PC-9 (cell line): Measurements from ENCODE around the gene COL4A2. TPM values are rescaled to one million over a fixed set of nuclear protein-coding genes. Genes with fewer than 3 reads are reported as not detected.

ENCODE experiments used
- BruUV-seq: library from RNA; stranded (reverse); fragments of 400-500 nt; replicated peaks from 2 replicates; lab custom pipeline; 2021; lab: Mats Ljungman, UMichigan
- CTCF ChIA-PET: fragments of 300-600 bp; sonication (Branson Sonifier 250); formaldehyde crosslinking; loops from one replicate; lab custom pipeline; 2022; ENCODE audit warnings: antibody characterized with exemption; lab: Charles Lee
- POLR2A ChIA-PET: fragments of 300-600 bp; sonication (Branson Sonifier 250); formaldehyde crosslinking; loops from one replicate; lab custom pipeline; 2022; ENCODE audit warnings: antibody characterized with exemption; ENCODE audit not compliant: unreplicated experiment; lab: Charles Lee
- DNase-seq, 2 experiments: peaks; one replicate each; pipeline versions ENCODE4 v3.0.0 to v3.0.0-alpha.2; 2015 to 2022; ENCODE audit warnings: mixed read lengths in 1 of 2
- H2AFZ ChIP-seq: fragments of 200-600 bp; sonication (generic); 2 replicates; pipeline ENCODE4 v1.8.1; 2017; ENCODE audit warnings: antibody characterized with exemption
- H3F3A ChIP-seq: fragments of 200-600 bp; sonication (generic); 2 replicates; pipeline ENCODE4 v1.8.1; 2017; ENCODE audit warnings: antibody characterized with exemption, mild to moderate bottlenecking, low read depth; ENCODE audit not compliant: insufficient read depth
- H3K27ac ChIP-seq: fragments of 200-600 bp; sonication (generic); 2 replicates; pipeline ENCODE4 v1.6.1; 2016; ENCODE audit warnings: mixed run types
- H3K27me3 ChIP-seq: fragments of 200-600 bp; sonication (generic); 2 replicates; pipeline ENCODE4 v1.6.1; 2016; ENCODE audit warnings: low read depth, mixed run types; ENCODE audit not compliant: insufficient read depth
- H3K36me3 ChIP-seq: fragments of 200-600 bp; sonication (generic); 2 replicates; pipeline ENCODE4 v1.6.1; 2016; ENCODE audit warnings: low read depth, mixed run types
- H3K4me1 ChIP-seq: fragments of 200-600 bp; sonication (generic); replicated peaks from 2 replicates; pipeline ENCODE4 v1.6.1; 2016; ENCODE audit warnings: mixed run types; ENCODE audit not compliant: insufficient read depth
- H3K4me2 ChIP-seq: fragments of 200-600 bp; sonication (generic); 2 replicates; pipeline ENCODE4 v1.6.1; 2017; ENCODE audit warnings: mixed run types
- H3K4me3 ChIP-seq: fragments of 200-600 bp; sonication (generic); 2 replicates; pipeline ENCODE4 v1.6.1; 2016; ENCODE audit warnings: mixed run types
- H3K79me2 ChIP-seq: fragments of 200-600 bp; sonication (generic); 2 replicates; pipeline ENCODE4 v1.6.1; 2017; ENCODE audit warnings: low read depth, mixed run types
- H3K9me2 ChIP-seq: fragments of 200-600 bp; sonication (generic); 2 replicates; pipeline ENCODE4 v1.8.1; 2017; ENCODE audit warnings: mild to moderate bottlenecking; ENCODE audit not compliant: insufficient read depth
- H3K9me3 ChIP-seq: fragments of 200-600 bp; sonication (generic); 2 replicates; pipeline ENCODE4 v1.8.1; 2016; ENCODE audit warnings: low read depth; ENCODE audit not compliant: insufficient read depth
- H4K20me1 ChIP-seq: fragments of 200-600 bp; sonication (generic); 2 replicates; pipeline ENCODE4 v1.8.1; 2017; ENCODE audit not compliant: insufficient read depth
- CTCF ChIP-seq: fragments of 200-600 bp; sonication (generic); conservative IDR thresholded peaks from 2 replicates; pipeline ENCODE4 v1.6.1; 2017; ENCODE audit warnings: mixed run types, antibody characterized with exemption, mild to moderate bottlenecking, moderate library complexity
- EZH2 ChIP-seq: fragments of 200-600 bp; sonication (generic); IDR thresholded peaks from 2 replicates; pipeline ENCODE4 v1.8.0; 2017; ENCODE audit warnings: antibody characterized with exemption, low read depth
- intact Hi-C: fragments of 100-400 bp; cut with micrococcal nuclease; formaldehyde crosslinking; loops from one replicate; pipeline ENCODE4 v1.10.0; 2022; ENCODE audit not compliant: unreplicated experiment
- total RNA-seq: library from RNA; stranded (reverse); gene quantifications from 2 replicates; pipeline ENCODE4 v1.2.3, GENCODE V29; 2021

COL4A2 gene
- total RNA-seq, 1 experiment from 2014 or later, result 1.2 TPM

GRCh38 chr13:110309661-110310524 is 2.8 kb downstream of the COL4A2 start:
- DNase-seq, result no peak
- H3K79me2 ChIP-seq, result no peaks in the 10 kb centered on the region
- H3K9me3 ChIP-seq, result no peaks in the 10 kb centered on the region
- H3F3A ChIP-seq, result peaks cover 18% of the 10 kb centered on the region
- no peak overlapping the region for H3K4me3 ChIP-seq
- no peaks in the 10 kb centered on the region for H3K36me3 ChIP-seq
- no peaks in the 10 kb centered on the region for H4K20me1 ChIP-seq
- peaks cover 26% of the 10 kb centered on the region for H3K4me1 ChIP-seq
- no peak overlapping the region for H3K27ac ChIP-seq
- no peaks in the 10 kb centered on the region for H3K27me3 ChIP-seq
- CTCF ChIA-PET, result interaction anchor here (0.6 kb wide), 1 partner anchor 114 kb away, joined by 4 read pairs; no protein-coding TSS in a partner anchor
- H2AFZ ChIP-seq, result no peak overlapping the region
- no TSS peak for BruUV-seq
- intact Hi-C loops, result no loop called here
- H3K4me2 ChIP-seq, result no peak overlapping the region
- TF ChIP-seq EZH2, result no peak
- no peak for TF ChIP-seq CTCF
- no peaks in the 10 kb centered on the region for H3K9me2 ChIP-seq
- POLR2A ChIA-PET, result no interaction called here

GRCh38 chr13:110310541-110311442 is 3.7 kb downstream of the COL4A2 start:
- TF ChIP-seq EZH2, result no peak
- TF ChIP-seq CTCF, result no peak
- ChIA-PET POLR2A (no interaction called here), CTCF (no interaction called here)
- no peaks in the 10 kb centered on the region for H3K36me3 ChIP-seq
- no peaks in the 10 kb centered on the region for H3K9me2 ChIP-seq
- H3K79me2 ChIP-seq, result no peaks in the 10 kb centered on the region
- H3K9me3 ChIP-seq, result no peaks in the 10 kb centered on the region
- peaks cover 11% of the 10 kb centered on the region for H3F3A ChIP-seq
- intact Hi-C loops, result no loop called here
- no peak overlapping the region for H2AFZ ChIP-seq
- BruUV-seq, result no TSS peak
- no peaks in the 10 kb centered on the region for H3K27me3 ChIP-seq
- no peak overlapping the region for H3K4me2 ChIP-seq
- H3K4me3 ChIP-seq, result no peak overlapping the region
- DNase-seq, result no peak
- H3K4me1 ChIP-seq, result peaks cover 17% of the 10 kb centered on the region
- no peaks in the 10 kb centered on the region for H4K20me1 ChIP-seq
- H3K27ac ChIP-seq, result no peak overlapping the region
